Panc1 (cell line): ENCODE data around the gene EFCAB11. TPM values are rescaled to one million over a fixed set of nuclear protein-coding genes. Genes with fewer than 3 reads are reported as not detected.
A peak's percentile ranks its signal among the peaks of the same experiment; 100 is the strongest.

Source experiments
- ATAC-seq: fragments of 200-7000 bp; cut with Tn5 transposase; 2 replicates; pipeline ENCODE4 v1.9.1; 2020; ENCODE audit warnings: mild to moderate bottlenecking, moderate library complexity
- BruUV-seq: library from RNA; stranded (reverse); fragments of 400-500 nt; replicated peaks from 2 replicates; lab custom pipeline; 2021; lab: Mats Ljungman, UMichigan
- CTCF ChIA-PET: fragments of 300-600 bp; sonication (Branson Sonifier 250); formaldehyde crosslinking; loops from one replicate; lab custom pipeline; 2022; ENCODE audit warnings: antibody characterized with exemption; lab: Charles Lee
- POLR2A ChIA-PET: fragments of 300-600 bp; sonication (Branson Sonifier 250); formaldehyde crosslinking; loops from one replicate; lab custom pipeline; 2022; ENCODE audit warnings: antibody characterized with exemption; lab: Charles Lee
- DNase-seq: peaks from one replicate; pipeline ENCODE4 v3.0.0-alpha.2; 2010; ENCODE audit warnings: low read depth, low spot score
- H3K27ac ChIP-seq: 2 replicates; pipeline ENCODE4 v1.5.1; 2011; ENCODE audit warnings: mild to moderate bottlenecking, low read length, inconsistent platforms
- H3K27me3 ChIP-seq: fragments of 200-500 bp; sonication (Bioruptor generic); 2 replicates; pipeline ENCODE4 v1.6.0; 2014; ENCODE audit warnings: low read length, inconsistent platforms; ENCODE audit not compliant: control insufficient read depth, insufficient read depth
- H3K36me3 ChIP-seq: fragments of 200-500 bp; sonication (Bioruptor generic); 2 replicates; pipeline ENCODE4 v1.5.1; 2014; ENCODE audit warnings: inconsistent platforms, mild to moderate bottlenecking, low read length, moderate library complexity; ENCODE audit not compliant: control insufficient read depth, insufficient read depth
- H3K4me1 ChIP-seq: 2 replicates; pipeline ENCODE4 v1.5.1; 2011; ENCODE audit warnings: inconsistent platforms, mild to moderate bottlenecking, low read length, moderate library complexity; ENCODE audit not compliant: control insufficient read depth, insufficient read depth
- H3K4me3 ChIP-seq, 2 experiments: 2 replicates each; pipeline ENCODE4 v1.5.1; 2011 to 2012; ENCODE audit warnings: low read depth in 2 of 2, low read length in 2 of 2, mild to moderate bottlenecking in 2 of 2, inconsistent platforms in 1 of 2, moderate library complexity in 1 of 2
- H3K9me3 ChIP-seq: fragments of 200-500 bp; sonication (Bioruptor generic); 2 replicates; pipeline ENCODE4 v1.5.1; 2014; ENCODE audit warnings: low read depth, mild to moderate bottlenecking, inconsistent platforms, low read length, moderate library complexity; ENCODE audit not compliant: control insufficient read depth, insufficient read depth
- POLR2AphosphoS5 ChIP-seq: IDR thresholded peaks from 2 replicates; pipeline ENCODE4 v1.6.1; 2012; ENCODE audit warnings: mild to moderate bottlenecking, low read depth, low read length, moderate library complexity
- SIN3A ChIP-seq: IDR thresholded peaks from 2 replicates; pipeline ENCODE4 v1.6.1; 2012; ENCODE audit warnings: low read depth, mild to moderate bottlenecking, low read length, moderate library complexity, borderline replicate concordance; ENCODE audit not compliant: insufficient read depth
- TCF7L2 ChIP-seq: IDR thresholded peaks from 2 replicates; pipeline ENCODE4 v1.6.1; 2011; ENCODE audit warnings: mild to moderate bottlenecking, low read depth, low read length, inconsistent platforms
- in situ Hi-C: cut with HindIII; loops from 2 replicates; pipeline ENCODE4 v1.10.0; 2016; ENCODE audit warnings: low sequenced_read_pairs, low pct_unique_long_range_greater_than_20kb
- intact Hi-C: fragments of 100-400 bp; cut with micrococcal nuclease; formaldehyde crosslinking; loops from one replicate; pipeline ENCODE4 v1.10.0; 2022; ENCODE audit not compliant: unreplicated experiment
- total RNA-seq: library from RNA; stranded (reverse); gene quantifications from one replicate; pipeline ENCODE4 v1.2.1, GENCODE V29; 2021; ENCODE audit not compliant: unreplicated experiment
- TF ChIP-seq, protein P1 (sequence below), 2 experiments: IDR thresholded peaks; 2 replicates each; pipeline ENCODE4 v1.6.1; 2011 to 2012; ENCODE audit warnings: low read depth in 2 of 2, control low read depth in 1 of 2, low read length in 1 of 2, mild to moderate bottlenecking in 1 of 2, moderate library complexity in 1 of 2; ENCODE audit not compliant: insufficient read depth in 1 of 2
- TF ChIP-seq, protein P2 (sequence below): fragments of 450-650 bp; IDR thresholded peaks from 2 replicates; pipeline ENCODE4 v1.5.1; 2017; ENCODE audit warnings: mild to moderate bottlenecking

EFCAB11 gene
- total RNA-seq, 1 experiment from 2014 or later, result 12.3 TPM

- no peak for DNase-seq
- H3K36me3 ChIP-seq, result no peaks in the 10 kb centered on the region
- no TSS peak for BruUV-seq
- H3K27me3 ChIP-seq, result no peaks in the 10 kb centered on the region
- intact Hi-C loops (no loop called here), in situ Hi-C loops (no loop called here)
- no peaks in the 10 kb centered on the region for H3K4me1 ChIP-seq
- no peak for ATAC-seq
- H3K4me3 ChIP-seq, result no peak overlapping the region
- ChIA-PET POLR2A (no interaction called here), CTCF (no interaction called here)
- H3K9me3 ChIP-seq, result no peaks in the 10 kb centered on the region
- no peak overlapping the region for H3K27ac ChIP-seq
- TF ChIP-seq, protein P1, sequence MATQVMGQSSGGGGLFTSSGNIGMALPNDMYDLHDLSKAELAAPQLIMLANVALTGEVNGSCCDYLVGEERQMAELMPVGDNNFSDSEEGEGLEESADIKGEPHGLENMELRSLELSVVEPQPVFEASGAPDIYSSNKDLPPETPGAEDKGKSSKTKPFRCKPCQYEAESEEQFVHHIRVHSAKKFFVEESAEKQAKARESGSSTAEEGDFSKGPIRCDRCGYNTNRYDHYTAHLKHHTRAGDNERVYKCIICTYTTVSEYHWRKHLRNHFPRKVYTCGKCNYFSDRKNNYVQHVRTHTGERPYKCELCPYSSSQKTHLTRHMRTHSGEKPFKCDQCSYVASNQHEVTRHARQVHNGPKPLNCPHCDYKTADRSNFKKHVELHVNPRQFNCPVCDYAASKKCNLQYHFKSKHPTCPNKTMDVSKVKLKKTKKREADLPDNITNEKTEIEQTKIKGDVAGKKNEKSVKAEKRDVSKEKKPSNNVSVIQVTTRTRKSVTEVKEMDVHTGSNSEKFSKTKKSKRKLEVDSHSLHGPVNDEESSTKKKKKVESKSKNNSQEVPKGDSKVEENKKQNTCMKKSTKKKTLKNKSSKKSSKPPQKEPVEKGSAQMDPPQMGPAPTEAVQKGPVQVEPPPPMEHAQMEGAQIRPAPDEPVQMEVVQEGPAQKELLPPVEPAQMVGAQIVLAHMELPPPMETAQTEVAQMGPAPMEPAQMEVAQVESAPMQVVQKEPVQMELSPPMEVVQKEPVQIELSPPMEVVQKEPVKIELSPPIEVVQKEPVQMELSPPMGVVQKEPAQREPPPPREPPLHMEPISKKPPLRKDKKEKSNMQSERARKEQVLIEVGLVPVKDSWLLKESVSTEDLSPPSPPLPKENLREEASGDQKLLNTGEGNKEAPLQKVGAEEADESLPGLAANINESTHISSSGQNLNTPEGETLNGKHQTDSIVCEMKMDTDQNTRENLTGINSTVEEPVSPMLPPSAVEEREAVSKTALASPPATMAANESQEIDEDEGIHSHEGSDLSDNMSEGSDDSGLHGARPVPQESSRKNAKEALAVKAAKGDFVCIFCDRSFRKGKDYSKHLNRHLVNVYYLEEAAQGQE (IDR thresholded peaks at IDR 0.05; ENCODE audit: insufficient read depth in 1 of 2, low read depth in 2 of 2, low read length in 1 of 2), result no peak
- TF ChIP-seq, protein P2, sequence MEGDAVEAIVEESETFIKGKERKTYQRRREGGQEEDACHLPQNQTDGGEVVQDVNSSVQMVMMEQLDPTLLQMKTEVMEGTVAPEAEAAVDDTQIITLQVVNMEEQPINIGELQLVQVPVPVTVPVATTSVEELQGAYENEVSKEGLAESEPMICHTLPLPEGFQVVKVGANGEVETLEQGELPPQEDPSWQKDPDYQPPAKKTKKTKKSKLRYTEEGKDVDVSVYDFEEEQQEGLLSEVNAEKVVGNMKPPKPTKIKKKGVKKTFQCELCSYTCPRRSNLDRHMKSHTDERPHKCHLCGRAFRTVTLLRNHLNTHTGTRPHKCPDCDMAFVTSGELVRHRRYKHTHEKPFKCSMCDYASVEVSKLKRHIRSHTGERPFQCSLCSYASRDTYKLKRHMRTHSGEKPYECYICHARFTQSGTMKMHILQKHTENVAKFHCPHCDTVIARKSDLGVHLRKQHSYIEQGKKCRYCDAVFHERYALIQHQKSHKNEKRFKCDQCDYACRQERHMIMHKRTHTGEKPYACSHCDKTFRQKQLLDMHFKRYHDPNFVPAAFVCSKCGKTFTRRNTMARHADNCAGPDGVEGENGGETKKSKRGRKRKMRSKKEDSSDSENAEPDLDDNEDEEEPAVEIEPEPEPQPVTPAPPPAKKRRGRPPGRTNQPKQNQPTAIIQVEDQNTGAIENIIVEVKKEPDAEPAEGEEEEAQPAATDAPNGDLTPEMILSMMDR, result no peak
- TF ChIP-seq POLR2AphosphoS5 (no peak), TCF7L2 (no peak), SIN3A (no peak)
Measured at GRCh38 chr14:89858089-89858488, 96.4 kb downstream of the EFCAB11 start.

DNA sequence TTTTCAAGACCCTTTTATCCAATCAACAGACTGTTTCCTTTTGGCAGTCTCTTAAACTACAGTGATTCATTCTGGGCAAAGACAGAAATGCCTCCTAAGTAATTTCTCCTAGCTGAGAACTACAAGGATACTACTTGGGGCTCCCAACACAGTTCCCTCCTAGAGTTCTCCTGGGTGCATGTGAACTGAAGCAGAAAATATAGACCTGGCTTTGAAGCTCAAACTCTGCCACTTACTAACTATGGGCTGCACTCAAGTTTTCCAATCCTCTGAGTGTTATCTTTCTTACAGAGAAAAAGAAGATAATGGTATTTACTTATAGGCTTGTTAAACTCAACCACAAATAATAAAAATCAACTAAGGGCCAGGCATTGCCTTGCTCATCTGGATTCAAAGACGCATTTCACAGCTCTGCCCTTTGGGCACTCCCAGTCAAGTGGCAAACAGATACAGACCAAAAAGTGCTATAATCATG is 97.6 kb downstream of the EFCAB11 start:
- intact Hi-C loops, result no loop called here
- no peak for TF ChIP-seq POLR2AphosphoS5
- TF ChIP-seq TCF7L2, result peak; percentile 59
- no peaks in the 10 kb centered on the region for H3K27me3 ChIP-seq
- H3K9me3 ChIP-seq, result no peaks in the 10 kb centered on the region
- no peak overlapping the region for H3K27ac ChIP-seq
- H3K36me3 ChIP-seq, result no peaks in the 10 kb centered on the region
- CTCF ChIA-PET, result no interaction called here
- ATAC-seq, result peak; percentile 12; the same call in 1 of the 2 replicates
- DNase-seq, result no peak
- in situ Hi-C loops, result no loop called here
- H3K4me1 ChIP-seq, result no peaks in the 10 kb centered on the region
- POLR2A ChIA-PET, result no interaction called here
- H3K4me3 ChIP-seq, result no peak overlapping the region
- BruUV-seq, result no TSS peak

DNA sequence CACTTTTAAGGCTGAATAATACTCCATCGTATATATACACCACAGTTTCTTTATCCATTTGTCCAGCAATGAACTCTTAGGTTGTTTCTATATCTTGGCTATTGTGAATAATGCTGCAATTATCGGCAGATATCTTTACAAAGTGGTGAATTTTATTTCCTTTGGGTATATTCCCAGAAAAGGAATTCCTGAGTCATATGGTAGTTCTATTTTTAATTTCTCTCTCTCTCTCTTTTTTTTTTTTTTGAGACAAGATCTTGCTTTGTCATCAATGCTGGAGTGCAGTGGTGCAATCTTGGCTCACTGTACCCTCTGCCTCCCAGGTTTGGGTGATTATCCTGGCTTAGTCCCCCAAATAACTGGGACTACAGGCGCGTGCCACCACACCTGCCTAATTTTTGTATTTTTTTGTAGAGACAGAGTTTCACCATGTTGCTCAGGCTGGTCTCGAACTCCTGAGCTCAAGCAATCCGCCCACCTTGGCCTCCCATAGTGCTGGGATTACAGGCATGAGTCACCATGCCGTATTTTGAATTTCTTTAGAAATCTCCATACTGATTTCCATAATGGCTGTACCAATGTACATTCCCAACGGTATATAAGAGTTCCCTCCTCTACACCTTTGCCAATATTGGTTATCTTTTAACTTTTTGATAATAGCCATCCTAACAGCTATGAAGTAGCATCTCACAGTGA is 98.4 kb downstream of the EFCAB11 start:
- no peaks in the 10 kb centered on the region for H3K36me3 ChIP-seq
- H3K27ac ChIP-seq, result no peak overlapping the region
- no peaks in the 10 kb centered on the region for H3K27me3 ChIP-seq
- in situ Hi-C loops, result no loop called here
- intact Hi-C loops, result no loop called here
- ChIA-PET CTCF (no interaction called here), POLR2A (no interaction called here)
- BruUV-seq, result no TSS peak
- DNase-seq (no peak), ATAC-seq (no peak)
- no peaks in the 10 kb centered on the region for H3K9me3 ChIP-seq
- no peak overlapping the region for H3K4me3 ChIP-seq
- TF ChIP-seq TCF7L2 (no peak), POLR2AphosphoS5 (no peak), SIN3A (no peak)
- TF ChIP-seq, protein P1 (IDR thresholded peaks at IDR 0.05; ENCODE audit: insufficient read depth in 1 of 2, low read depth in 2 of 2, low read length in 1 of 2), result no peak
- TF ChIP-seq, protein P2, result no peak
- no peaks in the 10 kb centered on the region for H3K4me1 ChIP-seq
